ENCODE measurements around the gene MYO9B. TPM values are rescaled to one million over a fixed set of nuclear protein-coding genes. Genes with fewer than 3 reads are reported as not detected.
"Not testable (repeated sequence)": the region's sequence is repeated elsewhere in the genome, so short reads cannot be mapped to it uniquely, and the experiment has no call there.

MYO9B gene
- total RNA-seq, 1 experiment from 2014 or later: 79.4 TPM

DNA sequence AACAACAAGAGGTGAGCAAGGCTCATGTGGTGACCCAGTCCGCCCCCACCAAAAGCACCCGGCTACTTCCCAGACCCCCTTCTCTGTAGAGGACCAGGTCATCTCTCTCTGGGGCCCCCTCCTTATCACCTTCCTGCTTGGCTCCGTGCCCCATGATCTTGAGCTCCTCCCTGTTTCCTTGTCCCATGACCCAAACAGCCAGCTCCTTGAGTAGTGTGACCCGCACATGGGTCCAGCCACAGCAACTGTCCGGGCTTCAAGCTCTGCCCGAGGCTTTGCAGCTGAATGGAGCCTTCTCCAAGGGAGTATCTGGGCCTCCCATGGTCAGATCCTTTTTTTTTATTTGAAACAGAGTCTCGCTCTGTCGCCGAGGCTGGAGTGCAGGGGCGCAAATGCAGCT lies 61.8 kb downstream of the MYO9B start:
- DNase-seq (ENCODE audit: low read depth, low spot score) (no peak), ATAC-seq (no peak)
- no peak overlapping the region for H3K4me3 ChIP-seq (ENCODE audit: low read depth in 2 of 2, low read length in 2 of 2)
- no TSS peak for BruUV-seq (replicated peaks)
- intact Hi-C loops (cut with micrococcal nuclease; ENCODE audit: unreplicated experiment): no loop called here
- CTCF ChIA-PET: no interaction called here
- no peaks in the 10 kb centered on the region; the same call in 1 of the 2 replicates for H3K36me3 ChIP-seq (ENCODE audit: control insufficient read depth, insufficient read depth, low read length)
- H3K4me1 ChIP-seq (ENCODE audit: control insufficient read depth, insufficient read depth, low read length): peaks cover 6% of the 10 kb centered on the region
- no peak for TF ChIP-seq SIN3A (IDR thresholded peaks at IDR 0.05; ENCODE audit: borderline replicate concordance, insufficient read depth, low read depth, low read length)
- TF ChIP-seq, protein P1, sequence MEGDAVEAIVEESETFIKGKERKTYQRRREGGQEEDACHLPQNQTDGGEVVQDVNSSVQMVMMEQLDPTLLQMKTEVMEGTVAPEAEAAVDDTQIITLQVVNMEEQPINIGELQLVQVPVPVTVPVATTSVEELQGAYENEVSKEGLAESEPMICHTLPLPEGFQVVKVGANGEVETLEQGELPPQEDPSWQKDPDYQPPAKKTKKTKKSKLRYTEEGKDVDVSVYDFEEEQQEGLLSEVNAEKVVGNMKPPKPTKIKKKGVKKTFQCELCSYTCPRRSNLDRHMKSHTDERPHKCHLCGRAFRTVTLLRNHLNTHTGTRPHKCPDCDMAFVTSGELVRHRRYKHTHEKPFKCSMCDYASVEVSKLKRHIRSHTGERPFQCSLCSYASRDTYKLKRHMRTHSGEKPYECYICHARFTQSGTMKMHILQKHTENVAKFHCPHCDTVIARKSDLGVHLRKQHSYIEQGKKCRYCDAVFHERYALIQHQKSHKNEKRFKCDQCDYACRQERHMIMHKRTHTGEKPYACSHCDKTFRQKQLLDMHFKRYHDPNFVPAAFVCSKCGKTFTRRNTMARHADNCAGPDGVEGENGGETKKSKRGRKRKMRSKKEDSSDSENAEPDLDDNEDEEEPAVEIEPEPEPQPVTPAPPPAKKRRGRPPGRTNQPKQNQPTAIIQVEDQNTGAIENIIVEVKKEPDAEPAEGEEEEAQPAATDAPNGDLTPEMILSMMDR (IDR thresholded peaks at IDR 0.05): no peak
- no peak for TF ChIP-seq TCF7L2 (IDR thresholded peaks at IDR 0.05; ENCODE audit: low read depth, low read length)
- TF ChIP-seq, protein P2, sequence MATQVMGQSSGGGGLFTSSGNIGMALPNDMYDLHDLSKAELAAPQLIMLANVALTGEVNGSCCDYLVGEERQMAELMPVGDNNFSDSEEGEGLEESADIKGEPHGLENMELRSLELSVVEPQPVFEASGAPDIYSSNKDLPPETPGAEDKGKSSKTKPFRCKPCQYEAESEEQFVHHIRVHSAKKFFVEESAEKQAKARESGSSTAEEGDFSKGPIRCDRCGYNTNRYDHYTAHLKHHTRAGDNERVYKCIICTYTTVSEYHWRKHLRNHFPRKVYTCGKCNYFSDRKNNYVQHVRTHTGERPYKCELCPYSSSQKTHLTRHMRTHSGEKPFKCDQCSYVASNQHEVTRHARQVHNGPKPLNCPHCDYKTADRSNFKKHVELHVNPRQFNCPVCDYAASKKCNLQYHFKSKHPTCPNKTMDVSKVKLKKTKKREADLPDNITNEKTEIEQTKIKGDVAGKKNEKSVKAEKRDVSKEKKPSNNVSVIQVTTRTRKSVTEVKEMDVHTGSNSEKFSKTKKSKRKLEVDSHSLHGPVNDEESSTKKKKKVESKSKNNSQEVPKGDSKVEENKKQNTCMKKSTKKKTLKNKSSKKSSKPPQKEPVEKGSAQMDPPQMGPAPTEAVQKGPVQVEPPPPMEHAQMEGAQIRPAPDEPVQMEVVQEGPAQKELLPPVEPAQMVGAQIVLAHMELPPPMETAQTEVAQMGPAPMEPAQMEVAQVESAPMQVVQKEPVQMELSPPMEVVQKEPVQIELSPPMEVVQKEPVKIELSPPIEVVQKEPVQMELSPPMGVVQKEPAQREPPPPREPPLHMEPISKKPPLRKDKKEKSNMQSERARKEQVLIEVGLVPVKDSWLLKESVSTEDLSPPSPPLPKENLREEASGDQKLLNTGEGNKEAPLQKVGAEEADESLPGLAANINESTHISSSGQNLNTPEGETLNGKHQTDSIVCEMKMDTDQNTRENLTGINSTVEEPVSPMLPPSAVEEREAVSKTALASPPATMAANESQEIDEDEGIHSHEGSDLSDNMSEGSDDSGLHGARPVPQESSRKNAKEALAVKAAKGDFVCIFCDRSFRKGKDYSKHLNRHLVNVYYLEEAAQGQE (IDR thresholded peaks at IDR 0.05; ENCODE audit: insufficient read depth in 1 of 2, low read depth in 2 of 2, low read length in 1 of 2): no peak
- H3K27me3 ChIP-seq (ENCODE audit: control insufficient read depth, insufficient read depth, low read length): no peaks in the 10 kb centered on the region
- no peak overlapping the region for H3K27ac ChIP-seq (ENCODE audit: low read length)
- POLR2A ChIA-PET: no interaction called here
- H3K9me3 ChIP-seq (ENCODE audit: control insufficient read depth, insufficient read depth, low read depth, low read length): no peaks in the 10 kb centered on the region
- in situ Hi-C loops (cut with HindIII; ENCODE audit: low pct_unique_long_range_greater_than_20kb, low sequenced_read_pairs): no loop called here

DNA sequence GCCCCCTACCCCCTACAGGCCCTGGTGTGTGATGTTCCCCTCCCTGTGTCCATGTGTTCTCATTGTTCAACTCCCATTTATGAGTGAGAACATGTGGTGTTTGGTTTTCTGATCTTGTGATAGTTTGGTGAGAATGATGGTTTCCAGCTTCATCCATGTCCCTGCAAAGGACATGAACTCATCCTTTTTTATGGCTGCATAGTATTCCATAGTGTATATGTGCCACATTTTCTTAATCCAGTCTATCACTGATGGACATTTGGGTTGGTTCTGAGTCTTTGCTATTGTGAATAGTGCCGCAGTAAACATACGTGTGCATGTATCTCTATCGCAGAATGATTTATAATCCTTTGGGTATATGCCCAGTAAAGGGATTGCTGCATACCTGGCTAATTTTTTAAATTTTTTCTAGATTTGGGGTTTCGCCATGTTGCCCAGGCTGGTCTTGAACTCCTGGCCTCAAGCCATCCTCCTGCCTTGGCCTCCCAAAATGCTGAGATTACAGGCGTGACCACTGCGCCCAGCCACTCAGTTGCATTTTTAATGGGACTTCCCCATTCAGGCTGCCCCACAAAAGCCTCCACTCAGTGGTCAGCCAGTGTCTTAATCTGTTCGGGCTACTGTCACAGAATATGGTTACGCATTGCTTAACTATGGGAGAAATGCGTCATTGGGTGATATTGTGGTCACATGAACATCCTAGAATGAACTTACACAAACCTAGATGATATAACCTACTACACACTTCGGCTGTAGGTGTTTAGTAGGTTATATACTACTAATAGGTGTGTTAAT lies 62.7 kb downstream of the MYO9B start:
- in situ Hi-C loops (cut with HindIII; ENCODE audit: low pct_unique_long_range_greater_than_20kb, low sequenced_read_pairs); H3K27me3 ChIP-seq (ENCODE audit: control insufficient read depth, insufficient read depth, low read length); H3K27ac ChIP-seq (ENCODE audit: low read length); CTCF ChIA-PET; intact Hi-C loops (cut with micrococcal nuclease; ENCODE audit: unreplicated experiment); DNase-seq (ENCODE audit: low read depth, low spot score); H3K4me3 ChIP-seq (ENCODE audit: low read depth in 2 of 2, low read length in 2 of 2); H3K36me3 ChIP-seq (ENCODE audit: control insufficient read depth, insufficient read depth, low read length); BruUV-seq (replicated peaks); ATAC-seq; H3K4me1 ChIP-seq (ENCODE audit: control insufficient read depth, insufficient read depth, low read length); H3K9me3 ChIP-seq (ENCODE audit: control insufficient read depth, insufficient read depth, low read depth, low read length); POLR2A ChIA-PET: not testable (repeated sequence)

DNA sequence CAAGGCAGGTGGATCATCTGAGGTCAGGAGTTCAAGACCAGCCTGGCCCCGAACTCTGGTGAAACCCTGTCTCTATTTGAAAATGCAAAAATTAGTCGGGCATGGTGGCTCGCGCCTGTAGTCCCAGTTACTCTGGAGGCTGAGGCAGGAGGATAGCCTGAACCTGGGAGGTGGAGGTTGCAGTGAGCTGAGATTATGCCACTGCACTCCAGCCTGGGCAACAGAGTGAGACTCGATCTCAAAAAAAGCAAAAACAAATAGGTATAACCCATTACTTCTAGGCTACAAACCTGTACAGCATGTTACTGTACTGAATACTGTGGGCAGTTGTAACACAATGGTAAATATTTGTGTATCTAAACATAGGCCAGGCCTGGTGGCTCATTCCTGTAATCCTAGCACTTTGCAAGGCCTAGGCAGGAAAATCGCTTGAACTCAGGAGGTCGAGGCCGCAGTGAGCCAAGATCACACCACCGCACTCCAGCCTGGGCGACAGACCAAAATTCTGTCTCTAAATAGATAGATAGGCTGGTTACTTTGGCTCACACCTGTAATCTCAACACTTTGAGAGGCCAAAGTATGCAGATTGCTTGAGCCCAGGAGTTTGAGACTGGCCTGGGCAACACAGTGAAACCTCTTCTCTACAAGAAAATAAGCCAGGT lies 63.5 kb downstream of the MYO9B start:
- no peaks in the 10 kb centered on the region for H3K9me3 ChIP-seq (ENCODE audit: control insufficient read depth, insufficient read depth, low read depth, low read length)
- BruUV-seq (replicated peaks): no TSS peak
- no peaks in the 10 kb centered on the region; the same call in 1 of the 2 replicates for H3K36me3 ChIP-seq (ENCODE audit: control insufficient read depth, insufficient read depth, low read length)
- in situ Hi-C loops (cut with HindIII; ENCODE audit: low pct_unique_long_range_greater_than_20kb, low sequenced_read_pairs): no loop called here
- no peak overlapping the region for H3K27ac ChIP-seq (ENCODE audit: low read length)
- intact Hi-C loops (cut with micrococcal nuclease; ENCODE audit: unreplicated experiment): no loop called here
- TF ChIP-seq POLR2AphosphoS5 (IDR thresholded peaks at IDR 0.05; ENCODE audit: low read depth, low read length): no peak
- no peak for TF ChIP-seq SIN3A (IDR thresholded peaks at IDR 0.05; ENCODE audit: borderline replicate concordance, insufficient read depth, low read depth, low read length)
- TF ChIP-seq, protein P1 (IDR thresholded peaks at IDR 0.05): no peak
- TF ChIP-seq TCF7L2 (IDR thresholded peaks at IDR 0.05; ENCODE audit: low read depth, low read length): no peak
- TF ChIP-seq, protein P2 (IDR thresholded peaks at IDR 0.05; ENCODE audit: insufficient read depth in 1 of 2, low read depth in 2 of 2, low read length in 1 of 2): no peak
- H3K4me3 ChIP-seq (ENCODE audit: low read depth in 2 of 2, low read length in 2 of 2): no peak overlapping the region
- no peaks in the 10 kb centered on the region for H3K27me3 ChIP-seq (ENCODE audit: control insufficient read depth, insufficient read depth, low read length)
- ATAC-seq: no peak
- peaks cover 6% of the 10 kb centered on the region for H3K4me1 ChIP-seq (ENCODE audit: control insufficient read depth, insufficient read depth, low read length)
- no peak for DNase-seq (ENCODE audit: low read depth, low spot score)
- ChIA-PET CTCF (no interaction called here), POLR2A (no interaction called here)

Data from Panc1 (cell line).